B cell (primary cell): ENCODE data around the gene SYTL4. TPM values are rescaled to one million over a fixed set of nuclear protein-coding genes. Genes with fewer than 3 reads are reported as not detected.
A peak's percentile ranks its signal among the peaks of the same experiment; 100 is the strongest.

Experiments used
- ATAC-seq: fragments of 200-7000 bp; cut with Tn5 transposase; one replicate; pipeline ENCODE4 v1.10.0; 2021; ENCODE audit warnings: low read depth, mild to moderate bottlenecking, moderate number of reproducible peaks, moderate library complexity
- CTCF ChIA-PET: fragments of 350-600 bp; sonication (Branson Sonifier 250); formaldehyde crosslinking; loops from one replicate; lab custom pipeline; 2021; ENCODE audit warnings: antibody characterized with exemption, inconsistent platforms; lab: Charles Lee
- POLR2A ChIA-PET: fragments of 350-600 bp; sonication (Branson Sonifier 250); formaldehyde crosslinking; loops from one replicate; lab custom pipeline; 2021; ENCODE audit warnings: antibody characterized with exemption; lab: Charles Lee
- DNase-seq: peaks from one replicate; pipeline ENCODE4 v3.0.0; 2013
- H2AFZ ChIP-seq: 2 replicates; pipeline ENCODE4 v1.6.1; 2012; ENCODE audit warnings: mild to moderate bottlenecking, low read depth, low read length; ENCODE audit not compliant: insufficient read depth, poor library complexity, severe bottlenecking
- H3K27ac ChIP-seq, 2 donors: 1 replicate in 1 of 2; 2 replicates in 1 of 2; pipeline ENCODE4 v1.5.1; 2012 to 2013; ENCODE audit warnings: low read length in 2 of 2, mild to moderate bottlenecking in 2 of 2, moderate library complexity in 1 of 2
- H3K27me3 ChIP-seq, 4 experiments: fragments of 200-600 bp in 1 of 4; sonication (generic) in 1 of 4; replicated peaks in 1 of 4; 1 replicate in 2 of 4; 2 replicates in 2 of 4; pipeline versions ENCODE4 v1.6.1 to v1.7.0; 2013 to 2016; ENCODE audit warnings: low read length in 3 of 4, mild to moderate bottlenecking in 2 of 4, mixed read lengths in 1 of 4, moderate library complexity in 1 of 4; ENCODE audit not compliant: insufficient read depth in 4 of 4, control insufficient read depth in 3 of 4; ENCODE audit errors: control extremely low read depth in 1 of 4
- H3K36me3 ChIP-seq, 2 experiments: replicated peaks in 1 of 2; 1 replicate in 1 of 2; 2 replicates in 1 of 2; pipeline versions ENCODE4 v1.6.1 to v1.7.1; 2013; ENCODE audit warnings: low read length in 1 of 2; ENCODE audit not compliant: insufficient read depth in 2 of 2, control insufficient read depth in 1 of 2; ENCODE audit errors: control extremely low read depth in 1 of 2, extremely low read depth in 1 of 2
- H3K4me1 ChIP-seq, 2 donors: fragments of 200-600 bp in 1 of 2; sonication (generic) in 1 of 2; 1 replicate in 1 of 2; 2 replicates in 1 of 2; pipeline versions ENCODE4 v1.5.1 to v1.6.1; 2013 to 2017; ENCODE audit warnings: low read length in 2 of 2; ENCODE audit not compliant: control insufficient read depth in 2 of 2, insufficient read depth in 2 of 2
- H3K4me2 ChIP-seq: replicated peaks from 2 replicates; pipeline ENCODE3; 2012; ENCODE audit warnings: mild to moderate bottlenecking, low read depth, low read length; ENCODE audit not compliant: poor library complexity, severe bottlenecking
- H3K4me3 ChIP-seq, 5 experiments: fragments of 200-600 bp in 1 of 5; sonication (generic) in 1 of 5; 1 replicate in 3 of 5; 2 replicates in 2 of 5; pipeline versions ENCODE4 v1.5.1 to v1.7.0; 2011 to 2016; ENCODE audit warnings: low read length in 4 of 5, mild to moderate bottlenecking in 4 of 5, low read depth in 2 of 5, control low read depth in 1 of 5, moderate library complexity in 1 of 5; ENCODE audit not compliant: insufficient read depth in 1 of 5; ENCODE audit errors: control extremely low read depth in 1 of 5, extremely low read depth in 1 of 5
- H3K79me2 ChIP-seq: fragments of 200-600 bp; sonication (generic); one replicate; pipeline ENCODE4 v1.6.0; 2016; ENCODE audit warnings: low read length; ENCODE audit not compliant: control insufficient read depth, insufficient read depth
- H3K9ac ChIP-seq: fragments of 200-600 bp; sonication (generic); 2 replicates; pipeline ENCODE4 v1.6.1; 2017; ENCODE audit warnings: mild to moderate bottlenecking, low read length, moderate library complexity
- H3K9me3 ChIP-seq, 3 donors: one replicate each; pipeline versions ENCODE4 v1.6.1 to v1.7.1; 2013; ENCODE audit warnings: low read length in 2 of 3; ENCODE audit not compliant: control insufficient read depth in 2 of 3, insufficient read depth in 1 of 3; ENCODE audit errors: control extremely low read depth in 1 of 3
- H4K20me1 ChIP-seq: 2 replicates; pipeline ENCODE4 v1.6.0; 2012; ENCODE audit warnings: mild to moderate bottlenecking, low read length; ENCODE audit not compliant: insufficient read depth, control insufficient read depth, poor library complexity, severe bottlenecking
- H3K27ac Mint-ChIP-seq: one replicate; pipeline ENCODE4 v1.8.0; 2021; ENCODE audit warnings: mixed read lengths
- H3K27me3 Mint-ChIP-seq: one replicate; pipeline ENCODE4 v1.8.0; 2021; ENCODE audit warnings: mixed read lengths
- H3K4me1 Mint-ChIP-seq: one replicate; pipeline ENCODE4 v1.8.0; 2021; ENCODE audit warnings: mixed read lengths
- H3K4me3 Mint-ChIP-seq: one replicate; pipeline ENCODE4 v1.8.0; 2021; ENCODE audit warnings: mixed read lengths
- H3K9me3 Mint-ChIP-seq: one replicate; pipeline ENCODE4 v1.8.0; 2022; ENCODE audit warnings: mixed read lengths; ENCODE audit not compliant: insufficient read depth
- CTCF ChIP-seq: fragments of 200-600 bp; IDR thresholded peaks from one replicate; pipeline ENCODE4 v1.8.0; 2022; ENCODE audit warnings: antibody characterized with exemption, mild to moderate bottlenecking
- EZH2 ChIP-seq: IDR thresholded peaks from 2 replicates; pipeline ENCODE4 v1.6.1; 2012; ENCODE audit warnings: borderline replicate concordance, low read depth, mild to moderate bottlenecking, moderate library complexity, low read length; ENCODE audit not compliant: insufficient read depth, poor library complexity, severe bottlenecking
- WGBS: methylation state at CpG from one replicate; pipeline ENCODE4 v1.1.5; 2013; ENCODE audit warnings: missing lambda C conversion rate; ENCODE audit not compliant: insufficient coverage; 5-methylcytosine and 5-hydroxymethylcytosine counted together
- intact Hi-C: fragments of 100-400 bp; cut with micrococcal nuclease; formaldehyde crosslinking; loops from one replicate; pipeline ENCODE4 v1.10.0; 2022
- polyA plus RNA-seq: library from polyadenylated mRNA; depleted of rRNA; stranded (reverse); fragments of >200 nt; gene quantifications from 2 replicates; pipeline ENCODE4 v1.2.3, GENCODE V29; 2012
- total RNA-seq, 2 donors: library from RNA; stranded (reverse); fragments of 120-200 nt in 1 of 2; gene quantifications; 1 replicate in 1 of 2; 2 replicates in 1 of 2; pipeline versions ENCODE4 v1.2.3 to v1.2.4, GENCODE V29; 2013 to 2022

Gene SYTL4
- total and polyA plus RNA-seq, 2 donors (not counting 1 experiment from before 2014, with no cell fraction given): 0.16 TPM; not detected in 1

- Histone ChIP-seq H3K27me3 (no peaks in the 10 kb centered on the region), H2AFZ (no peak overlapping the region), H3K27ac (no peak overlapping the region), H3K79me2 (no peaks in the 10 kb centered on the region), H3K4me1 (peaks cover 0 to 5% of the 10 kb centered on the region in 2 donors), H3K9me3 (no peaks in the 10 kb centered on the region), H3K36me3 (no peaks in the 10 kb centered on the region), H4K20me1 (no peaks in the 10 kb centered on the region), H3K4me2 (no peak overlapping the region), H3K9ac (no peak overlapping the region), H3K4me3 (no peak overlapping the region)
- Mint-ChIP-seq H3K4me3 (no peak overlapping the region), H3K27me3 (no peaks in the 10 kb centered on the region), H3K4me1 (peaks cover 14% of the 10 kb centered on the region), H3K9me3 (no peaks in the 10 kb centered on the region), H3K27ac (no peak overlapping the region)
- no peak for TF ChIP-seq EZH2
- TF ChIP-seq CTCF: no peak
- CTCF ChIA-PET: no interaction called here
- WGBS: no CpG with 5 or more reads among the region's 2 CpGs
- ATAC-seq: no peak
- POLR2A ChIA-PET: no interaction called here
- no peak for DNase-seq
- intact Hi-C loops: no loop called here
Measured at GRCh38 chrX:100695302-100695701, 36.6 kb downstream of the SYTL4 start.

- no peaks in the 10 kb centered on the region for H3K79me2 ChIP-seq
- WGBS: no CpG with 5 or more reads among the region's 2 CpGs
- Mint-ChIP-seq H3K9me3 (no peaks in the 10 kb centered on the region), H3K4me1 (peaks cover 30% of the 10 kb centered on the region), H3K27ac (peak overlapping the region; percentile 54), H3K27me3 (no peaks in the 10 kb centered on the region), H3K4me3 (peak overlapping the region; percentile 30)
- no peaks in the 10 kb centered on the region for H3K27me3 ChIP-seq
- H3K9me3 ChIP-seq: no peaks in the 10 kb centered on the region
- H3K36me3 ChIP-seq: no peaks in the 10 kb centered on the region
- intact Hi-C loops: loop anchor here (2.0 kb wide), 1 partner anchor 599 kb away; no protein-coding TSS in a partner anchor
- ChIA-PET POLR2A (no interaction called here), CTCF (interaction anchor here (0.9 to 7.4 kb wide), 8 partner anchors 8 to 518 kb away, joined by 3 to 171 read pairs (median 4); no protein-coding TSS in a partner anchor)
- peak overlapping the region; percentile 25 to 50 for H3K27ac ChIP-seq
- peak; percentile 41 for ATAC-seq
- peak overlapping the region; percentile 14 for H3K9ac ChIP-seq
- no peaks in the 10 kb centered on the region for H4K20me1 ChIP-seq
- peaks cover 26 to 28% of the 10 kb centered on the region in 2 donors for H3K4me1 ChIP-seq
- H3K4me3 ChIP-seq: peak overlapping the region in 1 of 5 experiments; percentile 12
- DNase-seq: peak; percentile 40
- TF ChIP-seq CTCF: no peak
- no peak for TF ChIP-seq EZH2
- peak overlapping the region; percentile 45 for H2AFZ ChIP-seq
- peak overlapping the region; percentile 48 for H3K4me2 ChIP-seq
Measured at GRCh38 chrX:100687546-100687945, 44.4 kb downstream of the SYTL4 start.
